Left hindlimb (tissue), 1 donor: ENCODE data around the gene PRKCA.

Source experiments
- DNase-seq: peaks from one replicate; pipeline ENCODE4 v3.0.0-alpha.2; 2018

PRKCA gene

GRCh38 chr17:66636111-66636510 is 333.7 kb downstream of the PRKCA start:
- DNase-seq, result no peak

- DNase-seq, result no peak
Observed at GRCh38 chr17:66637491-66637890, 335.1 kb downstream of the PRKCA start.

- no peak for DNase-seq
Observed at GRCh38 chr17:66638707-66639479, 336.5 kb downstream of the PRKCA start.

GRCh38 chr17:66643815-66644710 is 341.6 kb downstream of the PRKCA start:
- no peak for DNase-seq

GRCh38 chr17:66645259-66645658 is 342.8 kb downstream of the PRKCA start:
- DNase-seq, result no peak

GRCh38 chr17:66647391-66647983 is 345.1 kb downstream of the PRKCA start:
- no peak for DNase-seq

GRCh38 chr17:66649818-66650543 is 347.6 kb downstream of the PRKCA start:
- DNase-seq, result no peak

GRCh38 chr17:66650544-66650877 is 348.1 kb downstream of the PRKCA start:
- DNase-seq, result no peak

GRCh38 chr17:66652840-66653507 is 350.6 kb downstream of the PRKCA start:
- no peak for DNase-seq

- no peak for DNase-seq
Observed at GRCh38 chr17:66654106-66654740, 351.8 kb downstream of the PRKCA start.

GRCh38 chr17:66654764-66655163 is 352.4 kb downstream of the PRKCA start:
- DNase-seq, result no peak

- DNase-seq, result no peak
Observed at GRCh38 chr17:66655461-66655860, 353.0 kb downstream of the PRKCA start.

- no peak for DNase-seq
Observed at GRCh38 chr17:66655861-66656260, 353.4 kb downstream of the PRKCA start.

- no peak for DNase-seq
Observed at GRCh38 chr17:66661411-66662256, 359.2 kb downstream of the PRKCA start.

GRCh38 chr17:66662496-66662895 is 360.1 kb downstream of the PRKCA start:
- DNase-seq, result no peak

- no peak for DNase-seq
Observed at GRCh38 chr17:66663041-66663606, 360.7 kb downstream of the PRKCA start.

- DNase-seq, result no peak
Observed at GRCh38 chr17:66664336-66664735, 361.9 kb downstream of the PRKCA start.

- DNase-seq, result no peak
Observed at GRCh38 chr17:66665194-66665593, 362.8 kb downstream of the PRKCA start.

- DNase-seq, result no peak
Observed at GRCh38 chr17:66667090-66667489, 364.7 kb downstream of the PRKCA start.

GRCh38 chr17:66667491-66668030 is 365.1 kb downstream of the PRKCA start:
- DNase-seq, result no peak
